GM12891 (cell line): ENCODE measurements around the gene DPEP2NB.

Experiments
- POLR2A ChIP-seq: IDR thresholded peaks from 2 replicates; pipeline ENCODE4 v1.6.1; 2011; ENCODE audit warnings: low read depth, low read length, control low read depth
- POLR2AphosphoS5 ChIP-seq: IDR thresholded peaks from 2 replicates; pipeline ENCODE4 v1.6.1; 2011; ENCODE audit warnings: low read depth, low read length, control low read depth
- POU2F2 ChIP-seq: IDR thresholded peaks from 2 replicates; pipeline ENCODE4 v1.6.1; 2011; ENCODE audit warnings: low read depth, mild to moderate bottlenecking, control low read depth, low read length, moderate library complexity
- SPI1 ChIP-seq: IDR thresholded peaks from 2 replicates; pipeline ENCODE4 v1.6.1; 2011; ENCODE audit warnings: low read depth, low read length, control low read depth
- TAF1 ChIP-seq: IDR thresholded peaks from 2 replicates; pipeline ENCODE4 v1.6.1; 2011; ENCODE audit warnings: low read depth, low read length, control low read depth

DNA sequence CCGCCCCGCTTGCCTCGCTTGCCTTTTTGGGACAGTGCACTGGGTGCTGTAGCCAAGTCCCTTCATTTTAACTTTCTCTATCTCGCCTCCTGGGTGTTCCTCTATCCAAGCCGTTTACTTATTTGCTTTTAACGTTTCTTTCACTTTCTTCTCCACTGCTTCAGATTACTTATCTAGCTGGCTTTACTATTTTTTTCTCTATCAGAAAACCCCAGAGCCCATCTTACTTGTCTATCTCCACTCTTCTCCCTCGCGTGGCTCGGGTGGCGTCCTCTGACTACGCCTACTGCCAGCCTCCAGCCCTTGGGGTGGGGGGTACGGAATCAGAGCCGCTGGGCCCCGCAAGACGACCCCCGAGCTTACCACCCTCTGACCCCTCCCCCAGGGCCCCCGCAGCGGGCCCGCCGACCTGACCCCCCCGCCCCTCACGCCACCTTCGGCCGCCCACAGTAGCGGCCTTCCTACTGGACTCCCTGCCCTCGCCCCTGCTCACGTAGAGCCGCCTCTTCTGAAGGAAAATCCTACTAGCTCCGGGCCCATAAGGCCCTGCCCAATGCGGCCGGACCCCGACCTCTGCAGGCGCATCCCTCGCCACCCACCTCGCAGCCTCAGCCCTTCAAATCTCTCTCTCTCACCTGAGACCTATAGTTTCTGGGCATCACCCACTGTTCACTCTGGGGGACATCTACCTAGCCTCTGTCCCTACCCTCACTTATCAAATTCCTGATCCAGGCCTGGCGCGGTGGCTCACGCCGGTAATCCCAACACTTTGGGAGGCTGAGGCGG, 46.3 kb downstream of the DPEP2NB start:
- TF ChIP-seq POLR2AphosphoS5 (no peak), POLR2A (no peak), POU2F2 (no peak), TAF1 (no peak), SPI1 (no peak)
